Keratinocyte (primary cell): ENCODE results near the gene THRB.

ENCODE experiments used
- EZH2 ChIP-seq: IDR thresholded peaks from one replicate; pipeline ENCODE4 v1.6.1; 2012; ENCODE audit warnings: inconsistent platforms, mild to moderate bottlenecking, low read length, moderate library complexity
- TF ChIP-seq, protein P1 (sequence below), 3 experiments: IDR thresholded peaks in 1 of 3; conservative IDR thresholded peaks in 1 of 3; optimal IDR thresholded peaks in 1 of 3; 2 replicates in 2 of 3; 3 replicates in 1 of 3; pipeline versions ENCODE3 to v1.5.1; 2011; ENCODE audit warnings: low read length in 3 of 3, mild to moderate bottlenecking in 3 of 3, moderate library complexity in 2 of 3, control low read depth in 1 of 3, inconsistent platforms in 1 of 3; ENCODE audit not compliant: insufficient read depth in 2 of 3; ENCODE audit errors: extremely low read depth in 1 of 3

DNA sequence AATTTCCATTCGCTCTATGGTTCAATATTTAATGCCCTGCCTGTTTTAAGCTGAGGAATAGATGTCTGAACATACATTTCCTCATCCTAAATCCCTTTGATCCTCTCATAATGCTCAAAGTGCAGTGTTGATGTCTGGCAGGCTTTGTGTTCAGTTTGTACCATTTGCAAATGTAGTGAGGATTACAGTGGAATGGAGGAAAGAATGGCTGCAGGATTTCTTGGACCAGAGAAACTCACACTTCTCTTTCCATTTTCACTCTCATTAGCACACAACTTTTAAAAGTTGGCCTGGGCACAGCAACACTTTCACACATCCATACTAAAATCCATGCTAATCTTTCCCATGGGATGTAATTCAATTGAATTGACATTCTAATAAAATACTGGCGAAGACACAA, 28.6 kb upstream of the THRB start:
- TF ChIP-seq, protein P1, sequence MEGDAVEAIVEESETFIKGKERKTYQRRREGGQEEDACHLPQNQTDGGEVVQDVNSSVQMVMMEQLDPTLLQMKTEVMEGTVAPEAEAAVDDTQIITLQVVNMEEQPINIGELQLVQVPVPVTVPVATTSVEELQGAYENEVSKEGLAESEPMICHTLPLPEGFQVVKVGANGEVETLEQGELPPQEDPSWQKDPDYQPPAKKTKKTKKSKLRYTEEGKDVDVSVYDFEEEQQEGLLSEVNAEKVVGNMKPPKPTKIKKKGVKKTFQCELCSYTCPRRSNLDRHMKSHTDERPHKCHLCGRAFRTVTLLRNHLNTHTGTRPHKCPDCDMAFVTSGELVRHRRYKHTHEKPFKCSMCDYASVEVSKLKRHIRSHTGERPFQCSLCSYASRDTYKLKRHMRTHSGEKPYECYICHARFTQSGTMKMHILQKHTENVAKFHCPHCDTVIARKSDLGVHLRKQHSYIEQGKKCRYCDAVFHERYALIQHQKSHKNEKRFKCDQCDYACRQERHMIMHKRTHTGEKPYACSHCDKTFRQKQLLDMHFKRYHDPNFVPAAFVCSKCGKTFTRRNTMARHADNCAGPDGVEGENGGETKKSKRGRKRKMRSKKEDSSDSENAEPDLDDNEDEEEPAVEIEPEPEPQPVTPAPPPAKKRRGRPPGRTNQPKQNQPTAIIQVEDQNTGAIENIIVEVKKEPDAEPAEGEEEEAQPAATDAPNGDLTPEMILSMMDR (optimal IDR thresholded peaks at IDR 0.05 in 1 of 3, IDR thresholded peaks at IDR 0.05 in 1 of 3, conservative IDR thresholded peaks at IDR 0.05 in 1 of 3; ENCODE audit: extremely low read depth in 1 of 3, insufficient read depth in 2 of 3, low read length in 3 of 3) = no peak
- TF ChIP-seq EZH2 = no peak
